ENCODE data around the gene BPI.
"Not testable (repeated sequence)": the region's sequence is repeated elsewhere in the genome, so short reads cannot be mapped to it uniquely, and the experiment has no call there.

The BPI gene

DNA sequence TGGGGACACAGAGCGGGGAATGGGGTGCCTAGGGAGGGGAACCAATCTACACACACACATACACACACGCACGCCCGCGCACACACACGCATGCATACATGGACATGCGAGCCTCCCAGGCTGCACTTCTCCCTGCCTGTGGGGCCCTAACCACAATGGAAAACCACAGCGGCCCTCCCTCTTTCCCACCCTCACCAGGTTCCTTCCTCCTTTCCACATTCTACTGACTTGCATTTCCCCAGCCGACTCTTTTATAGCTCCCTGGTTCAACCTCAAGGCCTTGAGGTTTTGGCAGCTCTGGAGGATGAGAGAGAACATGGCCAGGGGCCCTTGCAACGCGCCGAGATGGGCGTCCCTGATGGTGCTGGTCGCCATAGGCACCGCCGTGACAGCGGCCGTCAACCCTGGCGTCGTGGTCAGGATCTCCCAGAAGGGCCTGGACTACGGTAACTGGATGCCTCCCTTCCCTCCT, at the start of gene BPI:
Gene BPI, plus strand, starts transcription at position 249 of the 472 bp plus-strand sequence. Its CDS starts 68 bp downstream, at position 317.
- no peak for DNase-seq

DNA sequence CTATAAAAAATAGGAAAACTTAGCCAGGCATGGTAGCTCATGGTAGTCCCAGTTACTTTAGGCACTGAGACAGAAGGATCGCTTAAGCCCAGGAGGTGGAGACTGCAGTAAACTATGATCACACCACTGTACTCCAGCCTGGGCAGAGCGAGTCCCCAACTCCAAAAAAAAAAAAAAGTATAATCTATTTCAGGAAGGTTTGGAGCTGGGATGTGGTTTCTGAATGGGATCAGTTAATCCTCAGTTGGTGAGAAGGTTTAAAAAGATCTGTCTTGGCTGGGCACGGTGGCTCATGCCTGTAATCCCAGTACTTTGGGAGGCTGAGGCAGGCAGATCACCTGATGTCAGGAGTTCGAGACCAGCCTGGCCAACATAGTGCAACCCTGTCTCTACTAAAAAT, 49.3 kb upstream of the BPI start:
- not testable (repeated sequence) for DNase-seq

DNA sequence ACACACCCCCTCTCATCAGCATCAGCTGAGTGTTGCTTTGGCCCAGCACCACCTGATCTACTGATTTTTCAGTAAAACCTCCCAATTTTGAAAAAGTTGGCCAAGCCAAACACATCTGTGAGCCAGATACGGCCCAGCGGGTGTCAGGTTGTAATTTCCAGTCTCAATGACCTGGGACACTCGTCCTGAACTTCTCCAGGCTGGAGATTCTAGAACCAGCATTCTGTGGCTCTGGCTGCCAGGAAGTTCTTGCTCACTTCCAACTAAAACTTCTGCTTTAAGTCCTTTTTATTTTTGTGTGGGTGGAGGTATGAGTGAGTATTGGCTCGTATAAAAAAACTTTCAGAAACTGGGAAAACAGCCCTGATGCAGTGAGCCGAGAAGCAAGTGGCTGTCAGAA, 48.6 kb upstream of the BPI start:
- DNase-seq: no peak

DNA sequence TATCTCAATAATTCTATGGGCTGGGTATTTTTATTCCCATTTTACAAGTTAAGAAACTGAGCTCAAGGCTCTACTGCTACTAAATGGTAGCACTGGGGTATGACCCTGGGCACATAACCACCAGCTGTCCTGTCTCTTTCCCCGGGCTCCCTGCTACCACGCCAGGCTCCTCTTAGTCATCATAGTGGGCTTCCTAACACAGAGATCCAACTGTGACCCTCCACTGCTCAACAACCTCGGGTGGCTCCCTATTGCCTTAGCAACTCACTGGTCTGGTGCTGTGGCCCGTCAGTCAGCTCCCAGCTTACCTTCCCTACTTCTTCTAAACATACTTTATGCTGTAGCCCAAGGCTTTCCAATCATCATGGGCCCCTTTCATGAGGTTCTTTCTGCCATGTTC, 47.9 kb upstream of the BPI start:
- no peak for DNase-seq

DNA sequence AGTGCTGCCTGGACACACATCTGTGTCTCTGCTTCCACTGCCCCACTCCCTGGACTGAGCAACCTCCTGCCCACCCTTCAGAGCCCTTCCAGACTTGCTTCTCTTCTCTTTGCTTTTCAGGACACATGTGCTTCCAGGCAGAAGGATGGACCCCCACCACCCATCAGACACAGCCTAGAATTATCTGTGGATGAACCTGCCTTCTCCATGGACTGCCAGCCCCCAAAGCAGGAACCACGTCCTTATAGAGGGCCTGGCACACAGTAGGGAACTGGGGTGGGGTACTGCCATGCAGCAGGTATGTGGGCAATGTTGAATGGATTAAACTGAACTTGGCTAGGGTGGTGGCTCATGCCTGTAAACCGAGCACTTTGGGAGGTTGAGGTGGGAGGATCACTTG, 47.0 kb upstream of the BPI start:
- no peak for DNase-seq

DNA sequence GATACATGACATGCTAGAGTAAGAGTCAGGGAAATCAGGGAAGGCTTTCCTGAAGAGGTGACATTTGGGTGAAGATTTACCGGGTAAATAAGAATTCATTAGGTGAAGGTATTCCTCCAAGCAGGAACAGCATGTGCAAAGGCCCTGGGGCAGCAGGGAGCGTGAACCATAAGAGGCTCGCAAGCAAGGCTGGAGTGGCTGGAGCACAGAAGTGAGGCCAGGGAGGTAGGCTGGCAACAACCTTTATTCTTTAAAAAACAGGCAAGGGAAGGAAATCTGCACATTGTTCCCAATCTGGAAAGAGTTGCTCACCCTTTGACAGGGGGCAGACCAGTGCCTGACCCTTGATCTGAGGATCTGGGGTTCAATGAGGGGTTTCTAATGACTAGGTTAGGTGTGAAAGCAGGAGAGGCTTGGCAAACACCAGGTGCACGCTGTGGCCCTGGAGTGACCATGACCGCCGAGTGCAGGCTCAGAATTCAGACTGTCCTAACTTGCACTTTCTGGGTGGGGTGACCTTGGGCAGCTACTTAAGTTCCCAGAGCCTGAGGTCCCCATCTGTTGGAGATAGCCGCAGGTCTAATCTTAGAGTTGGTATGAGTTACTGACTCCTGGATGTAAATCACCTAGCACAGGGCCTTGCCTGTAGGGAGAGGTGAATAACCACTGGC, 45.3 kb upstream of the BPI start:
- no peak for DNase-seq

DNA sequence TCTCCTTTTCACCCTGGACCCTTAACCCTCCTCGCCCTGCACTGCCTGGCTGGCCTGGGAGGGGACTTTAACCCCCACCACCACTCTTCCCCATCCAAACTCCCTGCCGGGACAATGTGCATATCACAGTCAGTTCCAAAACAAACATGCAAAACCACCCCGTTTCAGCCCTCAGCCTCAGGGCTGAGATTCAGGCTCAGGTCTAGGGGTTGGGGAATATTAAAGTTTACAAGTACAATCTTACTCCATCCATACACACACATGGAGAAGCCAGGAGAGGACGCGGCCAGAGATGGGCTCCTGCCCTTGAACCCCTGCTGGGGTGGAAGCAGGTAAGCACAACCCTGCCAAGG, 44.0 kb upstream of the BPI start:
- DNase-seq: no peak

DNA sequence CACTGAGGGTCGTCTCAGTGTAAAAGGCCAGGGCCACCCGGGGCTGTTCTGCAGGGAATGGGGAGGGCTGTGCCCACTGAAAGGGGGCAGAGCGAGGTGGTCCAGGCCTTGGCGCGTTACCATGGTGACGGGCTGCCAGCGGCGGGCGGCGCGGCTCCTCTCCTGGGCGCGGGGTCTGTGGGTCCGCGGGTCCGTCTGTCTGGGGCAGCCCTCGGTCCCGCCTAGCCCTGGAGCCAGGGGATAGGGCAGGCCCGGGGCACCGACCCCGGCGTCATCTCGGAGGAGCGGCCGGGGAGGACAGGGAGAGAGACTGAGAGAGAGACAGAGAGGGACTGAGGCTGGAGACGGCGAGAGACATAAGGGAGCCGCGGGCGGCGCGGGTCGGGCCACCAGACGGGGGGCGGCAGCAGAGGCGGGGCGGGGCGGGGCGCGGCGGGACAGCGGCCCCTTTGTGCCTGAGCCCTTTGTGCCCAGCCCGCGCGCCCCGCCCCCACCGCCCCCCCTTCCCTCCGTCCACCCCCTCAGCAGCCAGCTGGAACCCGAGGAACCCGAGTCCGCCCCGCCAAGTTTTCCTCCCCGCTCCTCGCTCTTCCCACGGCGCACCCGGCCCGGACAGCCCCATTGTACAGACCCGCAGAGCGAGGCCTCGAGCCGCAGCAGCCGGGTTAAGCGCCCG, 43.4 kb upstream of the BPI start, which contains the start of gene KIAA1755:
Gene KIAA1755, minus strand, starts transcription at position 358 of the 676 bp plus-strand sequence. Its CDS starts 235 bp downstream, at position 123.
- DNase-seq: peak; percentile 80

DNA sequence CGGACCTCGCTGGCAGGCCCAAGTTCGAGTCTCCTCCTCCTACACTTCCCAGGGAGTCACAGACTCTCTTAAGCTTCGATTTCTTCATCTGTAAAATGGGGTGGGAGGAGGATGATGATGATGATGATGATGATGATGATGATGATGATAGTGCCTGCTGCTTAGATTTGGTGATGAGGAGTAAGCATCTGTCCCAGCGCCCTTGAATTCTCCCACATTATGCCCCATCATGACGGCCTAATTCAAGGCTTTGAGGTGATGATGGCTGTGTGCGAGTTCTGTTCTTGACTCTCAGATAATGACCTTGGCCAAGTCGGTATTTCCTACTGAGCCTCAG, 42.9 kb upstream of the BPI start:
- no peak for DNase-seq

DNA sequence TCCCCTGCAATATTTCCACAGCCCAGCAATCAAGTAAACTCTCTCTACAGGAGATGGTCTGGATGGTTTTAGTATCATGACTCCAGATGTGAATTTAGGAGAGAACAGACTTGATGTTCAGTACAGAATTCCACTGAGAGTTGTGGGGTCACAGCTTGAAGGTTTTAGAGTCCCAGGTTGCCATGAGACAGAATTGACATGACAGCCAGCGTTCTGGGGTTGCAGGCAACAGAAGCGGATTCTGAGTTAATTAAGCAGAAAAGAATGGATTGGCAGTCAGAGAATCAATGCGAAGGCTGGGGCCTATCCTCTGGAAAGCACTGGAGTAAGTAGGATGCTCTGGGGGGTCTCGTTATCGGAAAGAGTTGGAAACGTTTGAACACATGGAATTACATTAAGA, 41.0 kb upstream of the BPI start:
- DNase-seq: no peak

DNA sequence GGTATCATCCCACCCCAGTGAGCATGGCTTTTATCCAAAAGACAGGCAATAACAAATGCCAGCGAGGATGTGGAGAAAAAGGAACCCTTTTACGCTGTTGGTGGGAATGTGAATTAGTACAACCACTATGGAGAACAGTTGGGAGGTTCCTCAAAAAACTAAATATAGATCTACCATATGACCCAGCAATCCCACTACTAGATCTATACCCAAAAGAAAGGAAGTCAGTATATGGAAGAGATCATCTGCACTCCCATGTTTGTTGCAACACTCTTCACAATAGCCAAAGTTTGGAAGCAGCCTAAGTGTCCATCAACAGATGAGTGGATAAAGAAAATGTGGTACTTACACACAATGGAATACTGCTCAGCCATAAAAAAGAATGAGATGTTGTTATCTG, 37.5 kb upstream of the BPI start:
- no peak for DNase-seq

DNA sequence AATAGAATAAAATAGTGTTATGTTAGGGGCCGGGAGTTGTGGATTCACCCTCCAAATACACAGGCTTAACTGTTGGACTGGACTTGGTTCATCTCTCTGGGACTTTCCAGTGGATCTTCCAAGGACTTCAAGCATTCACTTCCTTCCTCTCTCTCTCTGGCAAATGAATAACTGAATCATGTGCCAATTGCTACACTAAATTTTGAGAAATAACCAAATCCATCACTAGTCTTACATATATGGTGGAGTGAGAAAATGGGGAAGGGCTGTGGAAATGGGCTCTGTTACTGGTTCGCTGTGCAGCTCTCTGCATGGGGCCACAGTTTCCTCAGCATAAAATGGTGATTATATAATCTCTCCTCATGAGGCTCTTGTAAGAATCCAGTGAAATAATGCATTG, 36.7 kb upstream of the BPI start:
- DNase-seq: no peak

DNA sequence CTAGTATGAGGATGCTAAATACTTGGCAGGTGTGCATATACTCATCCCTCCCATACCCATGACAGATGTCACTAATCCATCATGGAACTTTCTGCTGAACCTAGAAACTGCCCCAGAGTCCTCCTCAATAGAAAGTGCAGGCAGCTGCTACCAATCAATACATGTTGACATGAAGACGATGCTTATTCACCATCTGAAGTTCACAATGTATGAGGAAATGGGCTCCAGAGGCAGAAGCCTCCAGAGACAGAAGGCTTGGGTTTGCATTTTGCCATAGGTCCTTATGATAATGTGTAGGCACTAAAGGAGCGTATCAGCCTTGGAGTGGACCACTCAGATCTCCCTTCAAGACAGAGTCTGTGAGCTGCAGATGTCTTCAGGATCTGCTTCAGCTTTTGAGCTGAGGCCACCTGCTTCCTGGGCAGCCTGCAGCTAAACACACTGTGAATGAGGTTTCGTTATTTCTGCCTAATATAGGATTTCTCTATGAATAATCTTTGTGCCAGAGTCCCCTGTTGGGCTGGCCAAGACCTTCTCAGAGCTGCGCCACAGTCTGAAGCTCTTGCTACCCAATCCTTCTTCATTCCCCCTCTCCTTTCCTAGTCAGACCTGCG, 35.9 kb upstream of the BPI start:
- DNase-seq: no peak

DNA sequence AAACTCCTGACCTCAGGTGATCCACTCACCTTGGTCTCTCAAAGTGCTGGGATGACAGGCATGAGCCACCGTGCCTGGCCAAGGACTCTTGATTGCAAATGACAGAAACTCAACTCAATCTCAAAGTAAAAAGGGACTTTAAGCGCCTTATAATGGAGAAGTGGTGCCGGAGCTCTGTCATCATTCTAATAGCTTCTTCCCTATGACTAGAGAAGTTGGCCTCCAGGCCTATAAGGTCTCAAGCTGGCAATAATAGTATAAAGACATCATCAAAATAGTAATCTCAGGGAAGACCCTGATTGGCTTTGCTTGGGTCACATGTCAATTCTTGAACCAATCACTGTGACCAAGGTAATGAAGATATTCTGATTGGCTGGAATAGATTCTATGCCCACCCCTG, 34.9 kb upstream of the BPI start:
- no peak for DNase-seq

DNA sequence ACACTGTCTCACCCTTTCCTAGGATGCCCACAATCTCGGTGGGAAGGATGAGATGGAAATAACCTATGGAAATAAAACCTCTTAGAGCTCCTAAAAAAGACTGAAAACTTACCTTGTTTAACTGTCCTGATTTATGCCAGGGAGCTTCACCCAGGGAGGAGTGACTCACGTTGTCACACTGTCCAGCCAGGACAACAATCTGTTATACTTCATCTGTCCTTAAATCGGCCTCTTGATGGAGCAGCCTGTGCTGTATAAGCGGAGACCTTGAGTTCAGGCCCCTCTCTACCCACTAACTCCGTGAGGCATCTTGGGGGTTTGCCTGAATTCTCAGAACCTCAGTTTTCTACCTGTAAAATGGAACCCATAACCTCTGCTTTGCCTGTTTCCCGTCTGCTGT, 34.2 kb upstream of the BPI start:
- no peak for DNase-seq

DNA sequence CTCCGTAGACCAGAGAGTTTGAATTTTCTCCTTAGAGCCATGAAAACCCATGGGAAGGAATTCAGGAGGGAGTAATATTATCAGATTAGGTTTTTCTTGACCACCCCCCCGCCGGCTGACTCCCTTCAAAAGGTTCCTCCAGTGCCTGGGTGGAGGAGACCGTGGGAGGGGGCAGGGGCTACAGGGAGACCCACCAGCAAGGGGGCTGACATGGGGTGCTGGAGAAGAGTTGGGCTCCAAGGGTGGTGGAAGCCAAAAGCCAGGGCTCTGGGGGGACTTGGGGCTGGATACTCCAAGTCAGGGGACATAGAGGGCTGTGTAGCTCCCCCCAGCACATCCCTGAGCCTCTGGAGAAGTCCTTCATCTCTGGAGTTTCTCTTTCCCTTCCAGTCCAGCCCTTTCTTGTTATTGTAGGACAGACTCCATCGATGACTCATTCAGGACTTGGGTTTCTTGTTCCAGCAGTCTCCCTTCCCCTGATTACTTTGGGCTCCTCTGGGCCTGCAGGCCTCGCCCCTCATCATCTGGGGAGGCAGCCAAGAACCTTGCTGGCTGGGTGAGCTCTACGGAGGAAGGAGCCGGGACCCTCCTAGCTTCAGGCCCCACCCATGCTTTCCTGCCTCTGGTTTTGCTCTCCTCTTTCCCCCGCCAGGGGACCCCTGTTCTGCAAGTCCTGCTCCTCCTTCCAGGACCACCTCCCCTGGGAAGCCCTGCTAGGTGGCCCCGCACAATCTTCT, 32.9 kb upstream of the BPI start:
- DNase-seq: no peak

DNA sequence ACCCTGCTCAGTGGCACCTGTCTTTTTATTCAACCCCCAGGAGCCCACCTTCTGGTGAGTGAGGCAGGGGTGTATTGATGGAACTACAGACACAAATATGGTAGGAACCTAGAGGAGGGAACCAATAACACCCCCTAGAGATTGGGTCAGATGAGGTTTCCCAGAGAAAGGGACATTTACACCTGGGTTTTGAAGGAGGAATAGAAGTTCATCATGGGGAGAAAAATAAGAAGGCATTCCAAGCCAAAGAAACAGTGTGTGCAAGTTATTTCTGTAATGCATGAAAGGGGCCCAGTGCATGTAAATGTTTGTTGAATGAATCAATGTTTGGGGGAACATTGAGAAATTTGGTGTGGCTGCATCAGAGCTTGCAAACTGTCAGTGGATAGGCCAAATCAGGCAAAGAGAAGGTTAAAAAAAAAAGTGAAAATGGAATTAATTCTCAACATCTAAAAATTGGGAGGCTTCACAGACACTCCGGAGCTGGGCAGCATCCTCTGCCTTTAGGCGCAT, 32.3 kb upstream of the BPI start:
- no peak for DNase-seq

DNA sequence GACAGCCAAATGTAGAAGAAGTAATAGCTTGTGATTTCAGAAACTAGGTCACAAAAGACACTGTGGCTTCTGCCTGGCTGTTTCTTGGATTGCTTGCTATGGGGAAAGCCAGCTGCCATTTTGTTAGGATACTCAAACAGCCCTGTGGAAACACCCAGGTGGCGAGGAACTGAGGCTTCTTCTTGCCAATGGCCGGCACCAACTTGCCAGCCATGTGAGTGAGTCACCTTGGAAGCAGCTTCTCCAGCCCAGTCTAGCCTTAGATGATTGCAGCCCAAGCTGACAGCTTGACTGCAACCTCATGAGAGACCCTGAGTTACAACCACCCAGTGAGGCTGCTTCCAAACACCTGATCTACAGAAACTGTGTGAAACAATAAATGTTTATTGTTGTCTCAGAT, 31.6 kb upstream of the BPI start:
- no peak for DNase-seq

DNA sequence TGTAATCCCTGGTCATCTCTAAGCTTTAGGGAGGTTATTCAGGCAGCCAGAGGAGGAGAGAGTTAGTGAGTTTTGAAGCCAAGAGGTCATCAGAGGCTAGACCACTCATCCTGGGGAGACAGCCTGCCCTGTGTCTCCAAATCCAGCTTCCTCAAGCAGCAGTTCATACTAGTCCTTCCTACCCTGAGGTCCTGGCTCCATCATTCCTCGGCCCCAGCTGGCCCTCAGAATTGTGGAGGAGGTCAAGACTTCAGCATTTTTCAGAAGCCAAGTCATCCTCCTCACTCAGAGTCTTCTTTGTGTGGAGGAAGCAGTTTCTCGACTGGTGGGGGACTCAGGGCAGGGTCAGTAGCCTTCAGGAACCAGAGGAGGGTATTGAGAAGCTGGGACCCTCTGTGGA, 31.0 kb upstream of the BPI start:
- DNase-seq: no peak

DNA sequence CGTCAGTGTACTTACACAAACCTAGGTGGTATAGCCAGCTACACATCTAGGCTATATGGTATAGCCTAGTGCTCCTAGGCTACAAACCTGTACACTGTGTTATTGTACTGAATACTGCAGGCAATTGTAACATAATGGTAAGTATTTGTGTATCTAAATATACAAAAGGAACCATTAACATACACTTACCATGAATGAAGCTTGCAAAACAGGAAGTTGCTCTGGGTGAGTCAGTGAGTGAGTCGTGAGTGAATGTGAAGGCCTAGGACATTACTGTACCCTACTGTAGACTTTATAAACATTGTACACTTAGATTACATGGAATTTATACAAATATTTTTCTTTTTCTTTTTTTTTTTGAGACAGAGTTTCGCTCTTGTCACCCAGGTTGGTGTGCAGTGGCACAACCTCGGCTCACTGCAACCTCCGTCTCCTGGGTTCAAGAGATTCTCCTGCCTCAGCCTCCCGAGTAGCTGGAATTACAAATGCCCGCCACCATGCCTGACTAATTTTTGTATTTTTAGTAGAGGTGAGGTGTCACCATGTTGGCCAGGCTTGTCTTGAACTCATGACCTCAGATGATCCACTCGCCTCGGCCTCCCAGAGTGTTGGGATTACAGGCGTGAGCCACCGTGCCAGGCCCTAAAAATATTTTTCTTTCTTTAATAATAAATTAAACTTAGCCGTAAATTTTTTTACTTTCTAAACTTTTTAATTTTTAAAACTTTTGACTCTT, 28.0 kb upstream of the BPI start:
- DNase-seq: no peak

DNA sequence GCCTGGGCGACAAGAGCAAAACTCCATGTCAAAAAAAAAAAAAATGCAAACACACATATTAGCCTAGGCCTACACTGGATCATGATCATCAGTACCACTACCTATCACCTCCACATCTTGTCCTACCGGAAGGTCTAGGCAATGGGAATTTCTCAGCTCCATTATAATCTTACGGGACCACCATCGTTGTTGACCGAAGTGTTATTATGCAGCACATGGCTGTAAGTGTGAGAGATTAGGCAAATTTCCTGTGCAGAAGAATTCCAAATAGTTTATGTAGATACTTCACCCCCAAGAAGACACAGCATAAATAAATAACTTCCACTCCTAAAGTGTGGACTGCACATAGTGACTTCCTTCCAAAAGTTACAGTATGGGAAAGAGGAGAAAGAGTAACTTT, 26.7 kb upstream of the BPI start:
- DNase-seq: no peak

DNA sequence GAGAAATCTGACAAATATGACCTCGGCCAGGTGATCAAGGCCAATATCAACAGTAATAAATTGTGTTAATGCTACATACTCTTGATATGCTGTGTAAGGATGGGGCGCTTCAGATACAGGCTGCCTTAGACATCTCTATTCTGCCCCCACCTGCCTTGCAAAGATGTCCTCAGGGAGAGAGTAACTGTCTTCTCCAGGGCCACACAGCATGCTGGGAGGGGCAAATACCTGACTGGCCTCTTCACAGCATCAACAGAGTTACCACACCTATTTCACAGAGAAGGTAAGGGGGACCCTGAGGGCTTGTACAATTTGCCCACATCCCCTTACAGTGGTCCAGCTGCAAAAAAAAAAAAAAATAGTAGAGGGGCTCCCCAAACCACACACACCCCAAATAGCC, 26.3 kb upstream of the BPI start:
- DNase-seq: no peak

DNA sequence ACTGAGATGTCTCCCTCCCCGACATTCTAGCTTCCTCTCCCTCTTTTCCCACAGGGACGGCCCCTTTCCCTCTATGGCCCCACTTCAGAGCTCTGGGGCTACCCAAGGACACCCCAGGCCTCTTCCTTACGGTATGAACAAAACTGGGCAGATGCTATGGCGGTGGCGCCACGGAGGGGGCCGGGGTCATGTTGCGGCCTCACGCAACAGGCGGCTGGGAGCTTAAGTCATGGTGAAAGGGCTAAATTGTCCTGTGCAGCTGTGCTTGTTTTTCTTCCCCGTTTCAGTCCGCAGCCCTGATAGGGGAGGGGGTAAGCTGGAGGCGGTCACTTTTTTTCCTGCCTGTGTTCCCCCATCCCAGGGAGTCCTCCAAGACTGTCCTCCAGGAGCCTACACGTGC, 25.8 kb upstream of the BPI start:
- peak; percentile 79 for DNase-seq

All from retina (tissue), 1 donor.